Keratinocyte (primary cell): ENCODE results near the gene PSMF1.

Source experiments
- CTCF ChIP-seq, 3 experiments: IDR thresholded peaks in 1 of 3; conservative IDR thresholded peaks in 1 of 3; optimal IDR thresholded peaks in 1 of 3; 2 replicates in 2 of 3; 3 replicates in 1 of 3; pipeline versions ENCODE3 to v1.5.1; 2011; ENCODE audit warnings: low read length in 3 of 3, mild to moderate bottlenecking in 3 of 3, moderate library complexity in 2 of 3, control low read depth in 1 of 3, inconsistent platforms in 1 of 3; ENCODE audit not compliant: insufficient read depth in 2 of 3; ENCODE audit errors: extremely low read depth in 1 of 3
- EZH2 ChIP-seq: IDR thresholded peaks from one replicate; pipeline ENCODE4 v1.6.1; 2012; ENCODE audit warnings: inconsistent platforms, mild to moderate bottlenecking, low read length, moderate library complexity

GRCh38 chr20:1184260-1184637 is 65.8 kb downstream of the PSMF1 start:
- TF ChIP-seq CTCF (optimal IDR thresholded peaks at IDR 0.05 in 1 of 3, IDR thresholded peaks at IDR 0.05 in 1 of 3, conservative IDR thresholded peaks at IDR 0.05 in 1 of 3; ENCODE audit: extremely low read depth in 1 of 3, insufficient read depth in 2 of 3, low read length in 3 of 3) = no peak
- no peak for TF ChIP-seq EZH2
